ENCODE measurements around the gene FHIT. TPM values are rescaled to one million over a fixed set of nuclear protein-coding genes. Genes with fewer than 3 reads are reported as not detected.

FHIT gene
- total RNA-seq, 4 donors from 2014 or later = 1.6 to 12.9 (median 7.8) TPM

DNA sequence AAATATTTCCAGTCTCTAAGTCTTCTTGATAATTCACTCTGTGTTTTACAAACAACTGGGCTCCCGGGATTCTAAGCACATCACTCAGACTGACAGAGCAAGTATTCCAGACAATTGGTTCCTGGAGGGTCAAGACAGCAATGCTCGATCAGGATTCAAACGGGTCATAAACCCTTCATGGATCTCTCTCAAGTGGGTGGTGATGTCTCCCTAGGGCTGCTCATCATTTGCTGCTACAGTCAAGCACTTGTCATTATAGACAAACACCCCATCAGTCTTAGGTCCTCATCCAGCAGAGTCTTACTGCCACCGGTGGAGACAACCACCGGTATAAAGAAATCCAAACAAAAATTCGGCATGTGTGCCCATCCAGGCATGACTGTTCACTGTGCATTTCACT, 921.1 kb downstream of the FHIT start:
- no peak for DNase-seq (ENCODE audit: low spot score in 2 of 2)
- H3K4me3 ChIP-seq = no peak overlapping the region
- no peaks in the 10 kb centered on the region for H3K9me3 ChIP-seq
- no peaks in the 10 kb centered on the region for H3K36me3 ChIP-seq
- whole genome bisulfite sequencing, 2 donors = 51 to 58% methylated on average over 6 of the region's 6 CpGs
- no peak for TF ChIP-seq EP300 (IDR thresholded peaks at IDR 0.05)
- TF ChIP-seq, protein P1, sequence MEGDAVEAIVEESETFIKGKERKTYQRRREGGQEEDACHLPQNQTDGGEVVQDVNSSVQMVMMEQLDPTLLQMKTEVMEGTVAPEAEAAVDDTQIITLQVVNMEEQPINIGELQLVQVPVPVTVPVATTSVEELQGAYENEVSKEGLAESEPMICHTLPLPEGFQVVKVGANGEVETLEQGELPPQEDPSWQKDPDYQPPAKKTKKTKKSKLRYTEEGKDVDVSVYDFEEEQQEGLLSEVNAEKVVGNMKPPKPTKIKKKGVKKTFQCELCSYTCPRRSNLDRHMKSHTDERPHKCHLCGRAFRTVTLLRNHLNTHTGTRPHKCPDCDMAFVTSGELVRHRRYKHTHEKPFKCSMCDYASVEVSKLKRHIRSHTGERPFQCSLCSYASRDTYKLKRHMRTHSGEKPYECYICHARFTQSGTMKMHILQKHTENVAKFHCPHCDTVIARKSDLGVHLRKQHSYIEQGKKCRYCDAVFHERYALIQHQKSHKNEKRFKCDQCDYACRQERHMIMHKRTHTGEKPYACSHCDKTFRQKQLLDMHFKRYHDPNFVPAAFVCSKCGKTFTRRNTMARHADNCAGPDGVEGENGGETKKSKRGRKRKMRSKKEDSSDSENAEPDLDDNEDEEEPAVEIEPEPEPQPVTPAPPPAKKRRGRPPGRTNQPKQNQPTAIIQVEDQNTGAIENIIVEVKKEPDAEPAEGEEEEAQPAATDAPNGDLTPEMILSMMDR (IDR thresholded peaks at IDR 0.05) = no peak
- TF ChIP-seq POLR2A (IDR thresholded peaks at IDR 0.05) = no peak
- H3K27ac ChIP-seq = no peak overlapping the region
- no peaks in the 10 kb centered on the region for H3K4me1 ChIP-seq
- no peaks in the 10 kb centered on the region for H3K27me3 ChIP-seq

DNA sequence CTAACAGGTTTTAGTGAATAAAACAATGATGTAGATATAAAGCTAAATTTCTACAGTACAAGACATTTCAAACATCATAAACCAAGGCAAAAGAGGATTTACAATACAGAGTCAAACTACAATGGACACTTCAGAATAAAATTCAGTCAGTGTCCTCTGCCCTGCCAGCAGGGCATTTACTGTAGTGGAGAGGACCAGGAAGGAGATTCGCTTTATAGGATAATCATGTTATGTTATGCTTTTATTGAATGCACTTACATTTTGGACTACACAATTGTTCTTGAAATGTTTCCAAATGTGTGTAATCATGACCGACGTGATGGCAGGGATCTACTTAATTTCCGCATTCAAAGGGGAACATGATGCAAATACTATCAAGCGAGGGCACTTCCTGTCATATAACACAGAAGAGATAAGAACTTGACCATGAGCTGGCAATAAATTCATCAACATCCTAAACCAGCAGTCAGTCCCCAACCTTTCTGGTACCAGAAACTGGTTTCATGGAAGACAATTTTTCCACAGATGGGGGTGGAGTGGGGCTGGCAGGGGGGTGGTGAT, 925.6 kb downstream of the FHIT start:
- 80% methylated on average over 5 of the region's 5 CpGs for WGBS, 2 donors
- no peak overlapping the region for H3K4me3 ChIP-seq

DNA sequence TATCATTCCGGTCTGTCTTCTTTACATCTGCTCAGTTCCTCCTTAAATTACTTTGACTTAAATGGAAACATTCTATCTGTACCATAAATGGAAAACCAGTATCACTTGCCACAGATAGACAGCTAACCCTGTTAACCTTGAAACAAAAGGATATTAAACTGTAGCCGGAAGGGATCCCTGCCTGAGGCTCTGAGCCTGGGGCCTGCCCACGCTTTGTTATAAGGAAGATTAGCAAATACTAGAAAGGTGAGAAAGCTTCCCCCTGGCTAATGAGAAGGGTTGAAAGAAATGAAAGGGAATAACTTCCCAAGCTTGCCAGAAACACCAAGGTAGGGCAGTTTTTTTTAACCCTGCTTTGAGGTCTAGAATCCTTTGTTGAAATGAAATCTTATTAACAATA, 927.6 kb downstream of the FHIT start:
- 60 to 74% methylated on average over 3 of the region's 3 CpGs for WGBS, 2 donors

More for the DNA sequence above, 925.6 kb downstream of the FHIT start:
- Histone ChIP-seq H3K27me3 (no peaks in the 10 kb centered on the region), H3K27ac (no peak overlapping the region), H3K4me1 (no peaks in the 10 kb centered on the region), H3K36me3 (no peaks in the 10 kb centered on the region), H3K9me3 (no peaks in the 10 kb centered on the region)
- DNase-seq (ENCODE audit: low spot score in 2 of 2) = no peak
- TF ChIP-seq POLR2A (IDR thresholded peaks at IDR 0.05) (no peak), EP300 (IDR thresholded peaks at IDR 0.05) (no peak)
- TF ChIP-seq, protein P1 (IDR thresholded peaks at IDR 0.05) = no peak

DNA sequence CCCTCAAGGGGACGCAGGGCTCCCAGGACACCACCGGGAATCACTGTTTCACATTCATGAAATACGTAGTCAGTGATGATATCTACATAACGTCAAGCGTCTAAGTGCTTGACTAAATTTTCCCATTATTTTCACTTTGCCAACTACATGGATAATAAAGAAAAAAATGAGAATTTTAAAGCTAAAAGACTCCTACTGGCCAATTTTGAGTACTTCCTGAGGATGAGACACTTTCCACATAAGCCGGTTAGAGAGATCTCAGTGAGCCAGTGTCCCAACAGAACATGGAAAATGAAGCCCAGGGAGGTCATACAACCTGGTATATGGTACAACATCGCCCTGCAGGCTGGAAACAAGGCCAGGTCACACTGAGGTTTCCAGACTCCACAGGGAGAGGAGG, 928.1 kb downstream of the FHIT start:
- 87 to 91% methylated on average over 7 of the region's 7 CpGs for WGBS, 2 donors
- H3K9me3 ChIP-seq = no peaks in the 10 kb centered on the region
- DNase-seq (ENCODE audit: low spot score in 2 of 2) = no peak
- H3K36me3 ChIP-seq = no peaks in the 10 kb centered on the region
- TF ChIP-seq EP300 (IDR thresholded peaks at IDR 0.05) (no peak), POLR2A (IDR thresholded peaks at IDR 0.05) (no peak)
- TF ChIP-seq, protein P1 (IDR thresholded peaks at IDR 0.05) = no peak
- H3K4me1 ChIP-seq = no peaks in the 10 kb centered on the region
- no peak overlapping the region for H3K27ac ChIP-seq
- no peaks in the 10 kb centered on the region for H3K27me3 ChIP-seq
- H3K4me3 ChIP-seq = no peak overlapping the region

More for the DNA sequence above, 927.6 kb downstream of the FHIT start:
- TF ChIP-seq, protein P1 (IDR thresholded peaks at IDR 0.05) = no peak
- no peak for TF ChIP-seq EP300 (IDR thresholded peaks at IDR 0.05)
- TF ChIP-seq POLR2A (IDR thresholded peaks at IDR 0.05) = no peak
- H3K9me3 ChIP-seq = no peaks in the 10 kb centered on the region
- no peak overlapping the region for H3K4me3 ChIP-seq
- no peaks in the 10 kb centered on the region for H3K4me1 ChIP-seq
- H3K27ac ChIP-seq = no peak overlapping the region
- DNase-seq (ENCODE audit: low spot score in 2 of 2) = no peak
- no peaks in the 10 kb centered on the region for H3K27me3 ChIP-seq
- H3K36me3 ChIP-seq = no peaks in the 10 kb centered on the region

DNA sequence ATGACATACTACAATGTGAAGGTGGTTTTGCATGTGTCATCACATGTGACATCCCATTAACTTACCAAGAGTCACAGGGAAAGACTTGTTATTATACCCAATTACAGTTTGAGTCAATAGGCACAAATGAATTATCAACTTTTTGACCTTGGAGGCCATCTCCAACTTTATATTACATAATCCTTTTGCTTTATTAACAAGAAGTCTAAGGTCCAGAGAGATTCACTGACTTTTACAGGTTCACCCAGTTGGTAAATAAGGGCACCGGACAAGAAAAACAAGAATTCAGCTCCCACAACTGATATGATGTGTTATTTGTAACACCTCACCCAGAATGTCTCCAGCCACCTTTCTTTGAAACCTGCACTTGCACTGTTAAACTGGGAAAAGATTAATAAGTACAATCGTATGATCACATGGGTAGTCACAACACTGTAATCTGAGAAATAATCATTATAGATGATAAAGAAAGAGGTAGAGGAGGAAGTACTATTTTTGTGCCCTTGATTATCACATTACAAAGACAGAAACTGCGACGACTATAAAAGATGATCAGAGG, 928.9 kb downstream of the FHIT start:
- WGBS, 2 donors = 71 to 78% methylated on average over 4 of the region's 4 CpGs
- Histone ChIP-seq H3K36me3 (no peaks in the 10 kb centered on the region), H3K4me3 (no peak overlapping the region), H3K9me3 (no peaks in the 10 kb centered on the region), H3K27ac (no peak overlapping the region), H3K4me1 (no peaks in the 10 kb centered on the region), H3K27me3 (no peaks in the 10 kb centered on the region)
- DNase-seq (ENCODE audit: low spot score in 2 of 2) = no peak
- TF ChIP-seq, protein P1 (IDR thresholded peaks at IDR 0.05) = no peak
- TF ChIP-seq POLR2A (IDR thresholded peaks at IDR 0.05) (no peak), EP300 (IDR thresholded peaks at IDR 0.05) (no peak)
